ENCODE measurements around the gene GPRIN3. TPM values are rescaled to one million over a fixed set of nuclear protein-coding genes. Genes with fewer than 3 reads are reported as not detected.
"Not testable (repeated sequence)": the region's sequence is repeated elsewhere in the genome, so short reads cannot be mapped to it uniquely, and the experiment has no call there.

The GPRIN3 gene
- total RNA-seq, 1 donor from 2014 or later, result 0.84 TPM

DNA sequence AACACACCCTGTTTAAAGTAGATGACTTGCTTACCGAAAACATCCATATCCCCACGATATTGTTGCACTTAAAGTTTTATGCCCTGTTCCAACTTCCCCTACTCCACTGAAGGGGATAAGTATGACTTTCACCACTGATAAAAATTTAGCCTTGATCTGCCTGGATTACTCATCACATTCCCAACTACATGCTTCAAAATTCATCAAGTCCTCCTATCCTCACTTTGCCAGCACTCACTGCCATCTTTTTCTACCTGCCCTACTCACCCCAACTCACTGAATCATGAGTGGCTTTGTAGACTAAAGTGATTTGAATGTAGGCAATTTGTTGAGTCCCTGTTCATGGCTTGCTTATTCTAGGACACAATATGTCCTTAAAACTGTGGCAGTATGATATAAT lies 12.2 kb upstream of the GPRIN3 start:
- no peaks in the 10 kb centered on the region for H3K36me3 ChIP-seq (ENCODE audit: control insufficient read depth, insufficient read depth, low read length)
- DNase-seq (ENCODE audit: low read depth), result no peak
- TF ChIP-seq, protein P1, sequence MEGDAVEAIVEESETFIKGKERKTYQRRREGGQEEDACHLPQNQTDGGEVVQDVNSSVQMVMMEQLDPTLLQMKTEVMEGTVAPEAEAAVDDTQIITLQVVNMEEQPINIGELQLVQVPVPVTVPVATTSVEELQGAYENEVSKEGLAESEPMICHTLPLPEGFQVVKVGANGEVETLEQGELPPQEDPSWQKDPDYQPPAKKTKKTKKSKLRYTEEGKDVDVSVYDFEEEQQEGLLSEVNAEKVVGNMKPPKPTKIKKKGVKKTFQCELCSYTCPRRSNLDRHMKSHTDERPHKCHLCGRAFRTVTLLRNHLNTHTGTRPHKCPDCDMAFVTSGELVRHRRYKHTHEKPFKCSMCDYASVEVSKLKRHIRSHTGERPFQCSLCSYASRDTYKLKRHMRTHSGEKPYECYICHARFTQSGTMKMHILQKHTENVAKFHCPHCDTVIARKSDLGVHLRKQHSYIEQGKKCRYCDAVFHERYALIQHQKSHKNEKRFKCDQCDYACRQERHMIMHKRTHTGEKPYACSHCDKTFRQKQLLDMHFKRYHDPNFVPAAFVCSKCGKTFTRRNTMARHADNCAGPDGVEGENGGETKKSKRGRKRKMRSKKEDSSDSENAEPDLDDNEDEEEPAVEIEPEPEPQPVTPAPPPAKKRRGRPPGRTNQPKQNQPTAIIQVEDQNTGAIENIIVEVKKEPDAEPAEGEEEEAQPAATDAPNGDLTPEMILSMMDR (IDR thresholded peaks at IDR 0.05; ENCODE audit: insufficient read depth, low read length, poor library complexity, severe bottlenecking), result no peak
- H3K27me3 ChIP-seq (ENCODE audit: control insufficient read depth, insufficient read depth, low read length), result no peaks in the 10 kb centered on the region
- no peak overlapping the region for H3K4me3 ChIP-seq (ENCODE audit: low read depth, low read length)

DNA sequence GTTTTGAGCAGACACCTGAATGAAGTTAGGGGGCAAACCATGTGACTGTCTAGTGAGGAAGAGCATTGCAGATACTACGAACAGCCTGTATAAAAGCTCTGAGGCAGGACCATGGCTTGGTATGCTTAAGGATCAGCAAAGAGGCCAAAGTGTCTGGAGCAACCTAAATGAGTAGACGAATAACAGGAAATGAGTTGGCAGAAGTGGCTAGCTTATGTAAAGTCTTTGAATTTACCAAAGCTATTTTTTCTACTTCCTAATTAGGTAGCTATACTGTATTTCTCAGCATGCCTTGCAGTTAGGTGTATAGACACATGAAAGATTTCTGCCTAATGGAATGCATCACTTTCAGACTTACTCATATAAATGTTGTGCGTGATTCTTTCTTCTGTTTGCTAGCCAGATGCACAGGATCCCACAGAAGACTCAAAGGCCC lies 9.3 kb upstream of the GPRIN3 start:
- TF ChIP-seq, protein P1 (IDR thresholded peaks at IDR 0.05; ENCODE audit: insufficient read depth, low read length, poor library complexity, severe bottlenecking), result no peak
- Histone ChIP-seq H3K27me3 (ENCODE audit: control insufficient read depth, insufficient read depth, low read length) (no peaks in the 10 kb centered on the region), H3K4me3 (ENCODE audit: low read depth, low read length) (no peak overlapping the region), H3K36me3 (ENCODE audit: control insufficient read depth, insufficient read depth, low read length) (no peaks in the 10 kb centered on the region)
- DNase-seq (ENCODE audit: low read depth), result peak; percentile 23

DNA sequence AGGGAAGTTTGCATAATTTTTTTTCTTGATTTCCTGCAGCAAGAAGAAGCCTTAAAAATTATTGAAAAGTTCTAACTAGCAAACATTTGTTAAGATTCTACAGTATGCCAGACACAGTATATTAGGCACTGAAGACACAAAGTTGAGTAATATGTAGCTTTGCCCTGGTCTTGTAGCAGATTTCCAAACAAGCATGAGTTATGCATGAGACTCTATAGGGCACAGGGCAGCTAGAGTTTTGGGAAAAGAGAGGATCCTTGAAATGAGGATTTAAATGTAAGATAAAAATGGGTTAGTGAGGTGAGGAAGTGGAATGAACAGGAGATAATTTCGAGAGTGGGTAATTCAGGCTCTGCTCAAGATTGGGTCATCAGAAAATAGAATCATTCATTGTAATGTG lies 8.6 kb upstream of the GPRIN3 start:
- H3K4me3 ChIP-seq (ENCODE audit: low read depth, low read length), result no peak overlapping the region
- TF ChIP-seq, protein P1 (IDR thresholded peaks at IDR 0.05; ENCODE audit: insufficient read depth, low read length, poor library complexity, severe bottlenecking), result no peak
- no peak for DNase-seq (ENCODE audit: low read depth)
- no peaks in the 10 kb centered on the region for H3K36me3 ChIP-seq (ENCODE audit: control insufficient read depth, insufficient read depth, low read length)
- H3K27me3 ChIP-seq (ENCODE audit: control insufficient read depth, insufficient read depth, low read length), result no peaks in the 10 kb centered on the region

DNA sequence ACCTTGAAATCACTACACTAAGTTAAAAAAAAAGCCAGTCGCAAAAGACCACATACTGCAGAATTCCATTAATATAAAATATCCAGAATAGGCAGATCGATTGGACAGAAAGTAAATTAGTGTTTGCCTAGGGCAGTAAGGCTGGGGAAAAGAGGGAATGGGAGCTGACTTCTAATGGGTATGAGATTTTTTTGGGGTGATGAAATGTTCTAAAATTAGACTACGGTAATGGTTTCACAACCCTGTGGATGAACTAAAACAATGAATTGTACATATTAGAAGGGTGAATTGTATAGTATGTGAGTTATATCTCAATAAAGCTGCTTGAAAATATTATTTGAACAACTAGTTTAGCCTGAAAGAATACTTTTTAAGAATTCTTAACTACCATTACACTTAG lies 6.7 kb upstream of the GPRIN3 start:
- Histone ChIP-seq H3K36me3 (ENCODE audit: control insufficient read depth, insufficient read depth, low read length) (no peaks in the 10 kb centered on the region), H3K4me3 (ENCODE audit: low read depth, low read length) (no peak overlapping the region), H3K27me3 (ENCODE audit: control insufficient read depth, insufficient read depth, low read length) (no peaks in the 10 kb centered on the region)
- no peak for DNase-seq (ENCODE audit: low read depth)
- TF ChIP-seq, protein P1 (IDR thresholded peaks at IDR 0.05; ENCODE audit: insufficient read depth, low read length, poor library complexity, severe bottlenecking), result no peak

DNA sequence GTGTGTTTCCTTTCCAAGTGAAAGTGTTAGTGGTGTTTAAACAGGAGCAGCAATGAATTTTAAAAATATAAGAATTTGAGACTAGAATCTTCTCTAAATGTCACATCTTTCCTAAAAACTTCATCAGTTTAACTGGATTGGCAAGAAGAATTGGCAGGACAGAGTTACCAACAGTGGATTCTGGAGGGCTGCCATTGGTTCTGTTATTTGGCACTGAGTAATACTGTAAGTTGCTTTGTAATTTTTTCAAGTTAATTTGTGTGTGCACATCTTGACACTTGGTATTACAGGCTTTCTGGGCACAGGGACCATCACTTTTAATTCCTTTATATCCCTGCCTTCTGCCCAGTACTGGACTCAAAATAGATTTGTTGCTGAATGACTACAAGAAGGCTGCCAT lies 4.5 kb upstream of the GPRIN3 start:
- no peak for DNase-seq (ENCODE audit: low read depth)
- Histone ChIP-seq H3K27me3 (ENCODE audit: control insufficient read depth, insufficient read depth, low read length) (no peaks in the 10 kb centered on the region), H3K4me3 (ENCODE audit: low read depth, low read length) (no peak overlapping the region)

DNA sequence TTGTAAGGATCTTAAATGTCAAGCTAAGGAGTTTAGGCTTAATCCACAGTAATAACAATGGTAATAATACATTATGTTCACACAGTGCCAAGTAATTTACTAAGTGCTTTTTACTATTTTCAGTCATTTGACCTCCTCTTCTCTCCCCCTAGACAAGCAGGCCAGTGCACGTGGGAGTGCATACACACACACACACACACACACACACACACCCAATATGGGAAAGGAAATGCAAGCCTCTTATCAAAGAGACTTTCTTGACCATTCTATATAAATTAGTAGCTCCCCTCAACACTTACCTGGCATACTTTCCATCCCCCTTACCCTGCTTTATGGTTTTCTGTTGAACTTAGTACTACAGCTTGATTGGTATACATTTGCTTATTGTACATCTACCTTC lies 3.8 kb upstream of the GPRIN3 start:
- TF ChIP-seq, protein P1 (IDR thresholded peaks at IDR 0.05; ENCODE audit: insufficient read depth, low read length, poor library complexity, severe bottlenecking), result no peak
- H3K27me3 ChIP-seq (ENCODE audit: control insufficient read depth, insufficient read depth, low read length), result no peaks in the 10 kb centered on the region
- no peaks in the 10 kb centered on the region for H3K36me3 ChIP-seq (ENCODE audit: control insufficient read depth, insufficient read depth, low read length)
- DNase-seq (ENCODE audit: low read depth), result no peak
- no peak overlapping the region for H3K4me3 ChIP-seq (ENCODE audit: low read depth, low read length)

More for the DNA sequence above, 4.5 kb upstream of the GPRIN3 start:
- no peaks in the 10 kb centered on the region for H3K36me3 ChIP-seq (ENCODE audit: control insufficient read depth, insufficient read depth, low read length)
- TF ChIP-seq, protein P1 (IDR thresholded peaks at IDR 0.05; ENCODE audit: insufficient read depth, low read length, poor library complexity, severe bottlenecking), result no peak

DNA sequence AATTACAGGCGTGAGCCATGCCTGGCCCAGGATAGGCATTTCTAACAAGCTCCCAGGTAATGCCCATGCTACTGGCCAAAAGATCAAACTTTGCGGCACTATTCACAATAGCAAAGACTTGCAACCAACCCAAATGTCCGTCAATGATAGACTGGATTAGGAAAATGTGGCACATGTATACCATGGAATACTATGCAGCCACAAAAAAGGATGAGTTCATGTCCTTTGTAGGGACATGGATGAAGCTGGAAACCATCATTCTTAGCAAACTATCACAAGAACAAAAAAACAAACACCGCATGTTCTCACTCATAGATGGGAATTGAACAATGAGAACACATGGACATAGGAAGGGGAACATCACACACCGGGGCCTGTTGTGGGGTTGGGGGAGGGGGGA lies 1.6 kb upstream of the GPRIN3 start:
- DNase-seq (ENCODE audit: low read depth); H3K27me3 ChIP-seq (ENCODE audit: control insufficient read depth, insufficient read depth, low read length); H3K36me3 ChIP-seq (ENCODE audit: control insufficient read depth, insufficient read depth, low read length); H3K4me3 ChIP-seq (ENCODE audit: low read depth, low read length): not testable (repeated sequence)

All from kidney epithelial cell (primary cell).